HG03060 (cell line): Measurements from ENCODE around the gene RFX7.
"Not testable (repeated sequence)": the region's sequence is repeated elsewhere in the genome, so short reads cannot be mapped to it uniquely, and the experiment has no call there.

Experiments used
- ATAC-seq: cut with Tn5 transposase; IDR thresholded peaks from one replicate; pipeline ENCODE4 v1.9.1; 2021; ENCODE audit warnings: low read depth, moderate number of reproducible peaks; ENCODE audit not compliant: unreplicated experiment

The RFX7 gene

GRCh38 chr15:56207711-56208110 lies 36.0 kb downstream of the RFX7 start:
- ATAC-seq = no peak

DNA sequence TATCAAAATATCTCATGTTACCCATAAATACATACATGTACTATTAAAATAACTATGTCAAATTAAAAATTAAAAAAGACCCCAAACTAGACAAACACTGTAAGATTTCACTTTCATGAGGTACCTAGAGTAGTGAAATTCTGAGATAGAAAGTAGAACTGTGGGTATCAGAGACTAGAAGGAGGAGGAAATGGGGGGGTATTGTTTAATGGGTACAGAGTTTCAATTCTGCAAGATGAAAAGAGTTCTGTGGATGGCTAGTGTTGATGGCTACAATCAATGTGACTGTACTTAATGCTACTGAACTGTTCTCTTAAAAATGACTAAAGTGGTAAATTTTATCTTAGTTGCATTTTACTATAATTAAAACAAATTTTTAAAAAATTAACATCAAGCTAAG lies 36.6 kb downstream of the RFX7 start:
- ATAC-seq = no peak

GRCh38 chr15:56205061-56205876 lies 38.4 kb downstream of the RFX7 start:
- no peak for ATAC-seq

DNA sequence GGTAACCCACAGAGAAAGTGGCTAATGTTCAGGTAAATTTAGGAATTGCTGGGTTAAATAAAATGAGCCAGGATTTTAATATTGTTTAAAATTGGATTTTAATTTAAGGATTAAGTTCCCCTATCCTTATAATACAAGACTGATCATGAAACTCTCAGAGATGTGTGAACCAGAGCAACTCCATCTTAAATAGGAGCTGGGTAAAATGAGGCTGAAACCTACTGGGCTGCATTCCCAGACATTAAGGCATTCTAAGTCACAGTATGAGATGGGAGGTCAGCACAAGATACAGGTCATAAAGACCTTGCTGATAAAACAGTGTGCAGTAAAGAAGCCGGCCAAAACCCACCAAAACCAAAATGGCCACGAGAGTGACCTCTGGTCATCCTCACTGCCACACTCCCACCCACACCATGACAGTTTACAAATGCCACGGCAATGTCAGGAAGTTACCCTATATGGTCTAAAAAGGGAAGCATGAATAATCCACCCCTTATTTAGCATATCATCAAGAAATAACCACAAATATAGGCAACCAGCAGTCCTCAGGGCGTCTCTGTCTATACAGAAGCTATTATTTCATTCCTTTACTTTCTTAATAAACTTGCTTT lies 40.3 kb downstream of the RFX7 start:
- ATAC-seq = not testable (repeated sequence)

GRCh38 chr15:56202701-56203100 lies 41.0 kb downstream of the RFX7 start:
- ATAC-seq = no peak

- ATAC-seq = no peak
Measured at GRCh38 chr15:56199038-56199437, 44.6 kb downstream of the RFX7 start.

DNA sequence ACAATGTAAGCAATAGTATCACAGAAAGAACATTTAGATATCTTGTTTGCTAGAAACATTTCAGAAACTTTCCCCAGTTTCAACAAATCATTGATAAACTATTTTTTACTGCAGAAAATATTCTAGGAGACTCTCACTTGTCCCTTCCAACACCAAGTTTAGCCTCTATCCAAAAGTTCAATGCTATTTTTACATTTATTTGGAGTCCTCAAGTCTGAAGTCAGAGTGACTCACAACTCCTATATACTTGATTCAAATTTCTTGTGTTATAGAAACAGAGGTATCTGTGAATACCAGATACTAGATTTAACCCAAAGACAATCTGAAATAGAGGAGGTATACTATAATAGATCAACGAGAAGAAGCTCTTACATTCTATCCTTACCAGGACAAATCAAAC lies 49.6 kb downstream of the RFX7 start:
- ATAC-seq = no peak

GRCh38 chr15:56192659-56193442 lies 50.8 kb downstream of the RFX7 start:
- ATAC-seq = no peak

GRCh38 chr15:56187665-56188064 lies 56.0 kb downstream of the RFX7 start:
- no peak for ATAC-seq

DNA sequence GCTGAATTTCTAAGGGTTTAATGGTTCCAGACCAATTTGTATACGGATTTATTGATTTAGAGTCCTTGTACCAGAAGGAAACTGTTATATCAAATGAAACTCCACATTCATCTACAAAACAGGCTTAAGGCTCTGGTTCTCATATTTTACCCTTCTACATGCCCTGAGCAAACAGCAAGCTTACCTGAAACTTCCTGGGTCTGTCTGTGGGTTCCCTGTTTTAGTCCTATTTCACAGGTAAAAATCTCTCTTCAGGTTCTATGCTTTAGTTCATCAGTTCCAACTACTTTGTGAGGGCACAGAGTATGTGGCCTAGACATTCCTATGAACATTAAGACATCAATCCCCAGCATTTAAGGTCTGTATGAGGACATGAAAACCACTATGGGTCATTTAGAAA lies 57.7 kb downstream of the RFX7 start:
- no peak for ATAC-seq

- ATAC-seq = no peak
Measured at GRCh38 chr15:56184516-56184915, 59.2 kb downstream of the RFX7 start.

- no peak for ATAC-seq
Measured at GRCh38 chr15:56180851-56181250, 62.8 kb downstream of the RFX7 start.

DNA sequence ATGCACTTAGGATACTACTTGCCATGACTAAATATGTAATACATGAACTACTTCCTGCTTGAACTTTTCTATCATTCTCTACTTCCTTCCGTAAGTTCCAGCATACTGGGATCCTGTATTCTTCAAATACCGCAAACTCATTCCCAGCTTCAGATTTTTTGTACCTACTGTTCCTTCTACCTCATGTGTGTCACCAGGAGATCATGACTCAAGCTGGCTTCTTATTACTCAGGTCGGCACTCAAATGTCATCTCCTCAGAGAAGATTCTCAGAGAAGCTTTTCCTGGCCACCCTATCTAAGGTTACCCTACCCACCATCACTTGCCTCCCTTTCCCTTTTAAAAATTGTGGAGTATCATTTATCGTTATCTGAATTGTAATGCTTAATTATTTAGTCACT lies 66.7 kb downstream of the RFX7 start:
- no peak for ATAC-seq

DNA sequence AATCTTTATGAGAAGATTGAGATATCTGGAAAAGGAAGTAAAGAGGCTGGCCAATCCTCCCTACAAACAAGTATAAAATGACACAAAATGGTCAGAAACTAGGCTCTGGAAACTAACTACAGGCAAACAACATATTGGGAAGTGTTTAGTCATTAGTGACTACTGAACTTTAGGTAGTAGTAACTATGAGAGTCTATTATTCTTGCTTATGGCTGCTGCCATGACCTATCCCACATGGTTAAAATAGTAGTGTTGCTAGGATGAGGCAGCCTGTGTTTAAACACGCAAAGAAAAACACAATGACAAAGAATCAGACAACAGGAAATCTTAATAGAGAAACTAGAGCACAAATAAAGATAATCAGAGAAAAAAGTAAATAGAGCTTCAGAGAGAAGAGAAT lies 67.9 kb downstream of the RFX7 start:
- ATAC-seq = no peak

GRCh38 chr15:56174649-56175048 lies 69.0 kb downstream of the RFX7 start:
- ATAC-seq = no peak

- ATAC-seq = no peak
Measured at GRCh38 chr15:56168394-56168793, 75.3 kb downstream of the RFX7 start.

- no peak for ATAC-seq
Measured at GRCh38 chr15:56165234-56165633, 78.4 kb downstream of the RFX7 start.

GRCh38 chr15:56160966-56161365 lies 82.7 kb downstream of the RFX7 start:
- no peak for ATAC-seq

DNA sequence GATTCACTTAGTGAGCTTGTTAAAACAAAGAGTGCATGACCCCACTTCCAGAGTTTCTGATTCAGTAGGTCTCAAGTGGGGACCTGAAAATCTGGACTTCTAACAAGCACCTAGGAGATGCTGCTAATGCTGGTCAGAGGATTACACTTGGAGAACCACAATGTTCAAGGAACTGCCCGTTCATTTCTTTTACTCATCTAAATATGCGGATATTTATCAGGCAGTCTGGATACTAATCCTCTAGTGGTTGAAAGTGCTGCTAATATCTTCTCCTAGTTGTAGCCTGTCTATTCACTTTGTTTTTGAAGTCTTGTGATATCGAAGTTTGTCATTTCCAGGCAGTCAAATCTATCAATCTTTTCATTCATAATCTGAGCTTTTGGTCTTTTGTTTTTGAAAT lies 86.8 kb downstream of the RFX7 start:
- no peak for ATAC-seq

DNA sequence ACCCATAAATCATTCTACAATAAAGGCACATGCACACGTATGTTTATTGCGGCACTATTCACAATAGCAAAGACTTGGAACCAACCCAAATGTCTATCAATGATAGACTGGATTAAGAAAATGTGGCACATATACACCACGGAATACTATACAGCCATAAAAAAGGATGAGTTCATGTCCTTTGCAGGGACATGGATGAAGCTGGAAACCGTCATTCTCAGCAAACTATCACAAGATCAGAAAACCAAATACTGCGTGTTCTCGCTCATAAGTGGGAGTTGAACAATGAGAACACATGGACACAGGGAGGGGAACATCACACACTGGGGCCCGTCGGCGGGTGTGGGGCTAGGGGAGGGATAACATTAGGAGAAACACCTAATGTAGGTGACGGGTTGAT lies 88.4 kb downstream of the RFX7 start:
- ATAC-seq = not testable (repeated sequence)

GRCh38 chr15:56154768-56155167 lies 88.9 kb downstream of the RFX7 start:
- ATAC-seq = not testable (repeated sequence)
